CD4-positive, alpha-beta T cell (primary cell): Measurements from ENCODE around the gene RILPL1. TPM values are rescaled to one million over a fixed set of nuclear protein-coding genes. Genes with fewer than 3 reads are reported as not detected.
"Not testable (repeated sequence)": the region's sequence is repeated elsewhere in the genome, so short reads cannot be mapped to it uniquely, and the experiment has no call there.

ENCODE experiments used
- ATAC-seq: fragments of 200-7000 bp; cut with Tn5 transposase; one replicate; pipeline ENCODE4 v1.10.0; 2022; ENCODE audit warnings: mild to moderate bottlenecking; ENCODE audit not compliant: poor library complexity
- CTCF ChIA-PET: fragments of 350-600 bp; sonication (Branson Sonifier 250); formaldehyde crosslinking; loops from one replicate; lab custom pipeline; 2021; ENCODE audit warnings: antibody characterized with exemption, inconsistent platforms; lab: Charles Lee
- POLR2A ChIA-PET: fragments of 350-600 bp; sonication (Branson Sonifier 250); formaldehyde crosslinking; loops from one replicate; lab custom pipeline; 2021; ENCODE audit warnings: antibody characterized with exemption, inconsistent platforms; lab: Charles Lee
- DNase-seq, 14 experiments: peaks; one replicate each; pipeline ENCODE4 v3.0.0-alpha.2; 2013 to 2020; ENCODE audit warnings: mixed read lengths in 2 of 14
- H3K27ac ChIP-seq, 2 donors: one replicate each; pipeline versions ENCODE4 v1.5.1 to v1.7.0; 2013; ENCODE audit warnings: low read length in 2 of 2, low read depth in 1 of 2, mild to moderate bottlenecking in 1 of 2
- H3K27me3 ChIP-seq, 2 experiments: 1 replicate in 1 of 2; 2 replicates in 1 of 2; pipeline versions ENCODE4 v1.6.1 to v1.7.0; 2013; ENCODE audit warnings: low read length in 2 of 2, control low read depth in 1 of 2, mild to moderate bottlenecking in 1 of 2, moderate library complexity in 1 of 2; ENCODE audit not compliant: insufficient read depth in 2 of 2, control insufficient read depth in 1 of 2
- H3K36me3 ChIP-seq: one replicate; pipeline ENCODE4 v1.6.1; 2013; ENCODE audit warnings: low read length, control low read depth; ENCODE audit not compliant: insufficient read depth
- H3K4me1 ChIP-seq: one replicate; pipeline ENCODE4 v1.6.1; 2013; ENCODE audit warnings: low read length, control low read depth; ENCODE audit not compliant: insufficient read depth
- H3K4me3 ChIP-seq: one replicate; pipeline ENCODE4 v1.5.1; 2013; ENCODE audit warnings: mild to moderate bottlenecking, low read length, moderate library complexity
- H3K9me3 ChIP-seq, 2 experiments: 1 replicate in 1 of 2; 2 replicates in 1 of 2; pipeline versions ENCODE4 v1.6.1 to v1.7.0; 2013; ENCODE audit warnings: low read length in 2 of 2, mild to moderate bottlenecking in 2 of 2, control low read depth in 1 of 2, moderate library complexity in 1 of 2; ENCODE audit not compliant: control insufficient read depth in 1 of 2, insufficient read depth in 1 of 2
- H3K27ac Mint-ChIP-seq: one replicate; pipeline ENCODE4 v1.8.0; 2020; ENCODE audit warnings: mixed read lengths
- H3K27me3 Mint-ChIP-seq: one replicate; pipeline ENCODE4 v1.8.0; 2021; ENCODE audit warnings: mixed read lengths
- H3K36me3 Mint-ChIP-seq: one replicate; pipeline ENCODE4 v1.8.0; 2021; ENCODE audit warnings: low read depth, mixed read lengths
- H3K4me1 Mint-ChIP-seq: one replicate; pipeline ENCODE4 v1.8.0; 2021; ENCODE audit warnings: low read depth, mixed read lengths
- H3K4me3 Mint-ChIP-seq: one replicate; pipeline ENCODE4 v1.8.0; 2020; ENCODE audit warnings: mild to moderate bottlenecking, mixed read lengths
- H3K9me3 Mint-ChIP-seq: one replicate; pipeline ENCODE4 v1.8.0; 2020; ENCODE audit warnings: mixed read lengths
- intact Hi-C, 2 experiments: fragments of 100-400 bp; cut with DNase I in 1 of 2; cut with micrococcal nuclease in 1 of 2; formaldehyde crosslinking; loops; one replicate each; pipeline versions ENCODE4 v1.15.1 to v1.9.0; 2023 to 2025; cut with DNase I, micrococcal nuclease
- total RNA-seq, 174 experiments: library from RNA in 2 of 174; stranded (reverse) in 2 of 174; gene quantifications; one replicate each; pipeline ENCODE4 v1.2.3 and lab custom pipeline; 2021 to 2026
- TF ChIP-seq, protein P1 (sequence below): fragments of 200-600 bp; IDR thresholded peaks from one replicate; pipeline ENCODE4 v1.8.0; 2022; ENCODE audit warnings: antibody characterized with exemption, mild to moderate bottlenecking

The RILPL1 gene
- total RNA-seq, 2 experiments from 2014 or later = 3.3 to 3.4 TPM

GRCh38 chr12:123485756-123486155, 47.8 kb downstream of the RILPL1 start:
- Histone ChIP-seq H3K4me3 (no peak overlapping the region), H3K27me3 (no peaks in the 10 kb centered on the region), H3K36me3 (no peaks in the 10 kb centered on the region), H3K27ac (no peak overlapping the region), H3K4me1 (peaks cover 20% of the 10 kb centered on the region), H3K9me3 (no peaks in the 10 kb centered on the region)
- no peak for ATAC-seq
- H3K4me3 Mint-ChIP-seq = no peak overlapping the region
- DNase-seq = no peak
- no peaks in the 10 kb centered on the region for H3K36me3 Mint-ChIP-seq
- CTCF ChIA-PET = no interaction called here
- POLR2A ChIA-PET = interaction anchor here (1.1 kb wide), 1 partner anchor 11 kb away, joined by 3 read pairs; no protein-coding TSS in a partner anchor
- intact Hi-C loops = no loop called here
- no peaks in the 10 kb centered on the region for H3K9me3 Mint-ChIP-seq
- no peak overlapping the region for H3K27ac Mint-ChIP-seq
- TF ChIP-seq, protein P1, sequence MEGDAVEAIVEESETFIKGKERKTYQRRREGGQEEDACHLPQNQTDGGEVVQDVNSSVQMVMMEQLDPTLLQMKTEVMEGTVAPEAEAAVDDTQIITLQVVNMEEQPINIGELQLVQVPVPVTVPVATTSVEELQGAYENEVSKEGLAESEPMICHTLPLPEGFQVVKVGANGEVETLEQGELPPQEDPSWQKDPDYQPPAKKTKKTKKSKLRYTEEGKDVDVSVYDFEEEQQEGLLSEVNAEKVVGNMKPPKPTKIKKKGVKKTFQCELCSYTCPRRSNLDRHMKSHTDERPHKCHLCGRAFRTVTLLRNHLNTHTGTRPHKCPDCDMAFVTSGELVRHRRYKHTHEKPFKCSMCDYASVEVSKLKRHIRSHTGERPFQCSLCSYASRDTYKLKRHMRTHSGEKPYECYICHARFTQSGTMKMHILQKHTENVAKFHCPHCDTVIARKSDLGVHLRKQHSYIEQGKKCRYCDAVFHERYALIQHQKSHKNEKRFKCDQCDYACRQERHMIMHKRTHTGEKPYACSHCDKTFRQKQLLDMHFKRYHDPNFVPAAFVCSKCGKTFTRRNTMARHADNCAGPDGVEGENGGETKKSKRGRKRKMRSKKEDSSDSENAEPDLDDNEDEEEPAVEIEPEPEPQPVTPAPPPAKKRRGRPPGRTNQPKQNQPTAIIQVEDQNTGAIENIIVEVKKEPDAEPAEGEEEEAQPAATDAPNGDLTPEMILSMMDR = no peak
- H3K27me3 Mint-ChIP-seq = no peaks in the 10 kb centered on the region
- H3K4me1 Mint-ChIP-seq = peaks cover 32% of the 10 kb centered on the region

DNA sequence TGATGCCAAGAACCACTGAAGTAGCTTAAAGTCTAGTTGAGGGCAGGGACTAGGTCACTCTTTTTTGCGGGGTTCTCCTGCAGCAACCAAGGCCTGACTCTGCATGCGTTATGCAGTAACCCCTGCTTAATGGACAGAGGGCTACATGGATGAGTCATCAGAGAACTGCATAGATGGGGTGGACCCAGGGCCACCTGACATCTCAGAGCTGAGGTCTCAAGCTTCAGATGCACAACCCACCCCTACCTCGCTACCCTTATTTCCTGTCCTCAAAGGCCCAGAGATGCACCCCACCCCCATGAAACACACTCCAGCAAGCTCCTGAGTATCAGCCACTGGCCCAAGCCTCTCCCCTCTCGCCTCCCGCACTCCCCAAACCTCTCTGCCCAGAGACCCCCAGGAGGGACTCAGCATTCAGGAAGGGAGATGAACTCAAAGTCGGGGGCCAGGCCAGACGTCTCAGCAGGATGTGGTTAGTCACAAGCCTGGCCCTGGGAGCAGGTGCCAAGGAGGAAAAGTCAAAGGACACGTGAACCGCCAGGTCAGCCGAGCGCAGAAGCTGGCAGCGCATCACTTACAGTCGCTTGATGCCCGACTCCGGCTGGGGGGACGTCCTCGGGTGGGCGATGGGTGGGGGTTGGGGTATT, 49.8 kb downstream of the RILPL1 start:
- Mint-ChIP-seq H3K27me3 (no peaks in the 10 kb centered on the region), H3K27ac (peak overlapping the region; percentile 42), H3K36me3 (no peaks in the 10 kb centered on the region), H3K4me1 (peaks cover 32% of the 10 kb centered on the region), H3K9me3 (no peaks in the 10 kb centered on the region), H3K4me3 (no peak overlapping the region)
- Histone ChIP-seq H3K36me3 (no peaks in the 10 kb centered on the region), H3K9me3 (no peaks in the 10 kb centered on the region), H3K4me1 (peaks cover 34% of the 10 kb centered on the region), H3K27me3 (no peaks in the 10 kb centered on the region), H3K4me3 (no peak overlapping the region), H3K27ac (no peak overlapping the region)
- TF ChIP-seq, protein P1 = no peak
- ATAC-seq (peak; percentile 26), DNase-seq (peak in 5 of 14 experiments; percentile 6 to 44 (median 35))
- POLR2A ChIA-PET = interaction anchor here (1.1 kb wide), 1 partner anchor 26 kb away, joined by 3 read pairs; the partner anchor contains the start of gene SNRNP35
- intact Hi-C loops = no loop called here
- CTCF ChIA-PET = no interaction called here

DNA sequence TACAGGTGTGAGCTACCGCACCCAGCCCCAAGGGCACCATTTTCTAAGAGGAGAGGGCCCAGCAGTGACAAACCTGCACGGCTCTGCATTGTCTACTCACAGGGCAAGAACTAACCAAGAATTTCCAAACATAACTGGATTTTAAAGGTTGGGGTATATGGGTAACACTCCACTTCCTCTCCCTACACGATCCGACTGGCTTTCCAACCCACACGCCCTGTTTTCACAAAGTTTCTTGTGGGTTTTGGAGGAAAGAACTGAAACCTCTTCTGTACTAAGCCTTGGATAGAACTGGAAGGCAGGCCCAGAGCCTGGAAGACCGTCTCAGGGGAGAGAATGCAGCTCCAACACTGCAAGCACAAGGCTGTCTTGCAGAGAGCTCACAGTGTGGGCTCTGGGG, 50.6 kb downstream of the RILPL1 start:
- Histone ChIP-seq H3K4me1 (peaks cover 34% of the 10 kb centered on the region), H3K27me3 (no peaks in the 10 kb centered on the region), H3K4me3 (no peak overlapping the region), H3K9me3 (no peaks in the 10 kb centered on the region), H3K36me3 (no peaks in the 10 kb centered on the region), H3K27ac (no peak overlapping the region)
- intact Hi-C loops = no loop called here
- no peak for DNase-seq
- CTCF ChIA-PET = no interaction called here
- ATAC-seq = no peak
- Mint-ChIP-seq H3K4me3 (no peak overlapping the region), H3K36me3 (no peaks in the 10 kb centered on the region), H3K4me1 (peaks cover 32% of the 10 kb centered on the region), H3K9me3 (no peaks in the 10 kb centered on the region), H3K27me3 (no peaks in the 10 kb centered on the region), H3K27ac (no peak overlapping the region)
- POLR2A ChIA-PET = no interaction called here
- TF ChIP-seq, protein P1 = no peak

GRCh38 chr12:123481251-123481650, 52.3 kb downstream of the RILPL1 start:
- H3K27me3 ChIP-seq, H3K27ac ChIP-seq, H3K36me3 ChIP-seq, H3K36me3 Mint-ChIP-seq, intact Hi-C loops, H3K9me3 ChIP-seq, POLR2A ChIA-PET, DNase-seq, H3K4me3 ChIP-seq, ATAC-seq, H3K9me3 Mint-ChIP-seq, H3K27ac Mint-ChIP-seq, H3K27me3 Mint-ChIP-seq, H3K4me3 Mint-ChIP-seq: not testable (repeated sequence)
- CTCF ChIA-PET = interaction anchor here (0.7 kb wide), 1 partner anchor 8 kb away, joined by 4 read pairs; no protein-coding TSS in a partner anchor
- peaks cover 39% of the 10 kb centered on the region for H3K4me1 Mint-ChIP-seq
- peaks cover 39% of the 10 kb centered on the region for H3K4me1 ChIP-seq
